Right lobe of liver (tissue), 6 donors: Measurements from ENCODE around the gene OR2AG1. TPM values are rescaled to one million over a fixed set of nuclear protein-coding genes. Genes with fewer than 3 reads are reported as not detected.

Experiments used
- ATAC-seq, 4 donors: fragments of 200-7000 bp; cut with Tn5 transposase; one replicate each; pipeline ENCODE4 v1.9.1; 2020; ENCODE audit warnings: mild to moderate bottlenecking in 4 of 4, moderate library complexity in 4 of 4
- DNase-seq, 3 donors: peaks; one replicate each; pipeline ENCODE4 v3.0.0-alpha.2; 2020
- H3K27ac ChIP-seq, 3 donors: fragments of 200-600 bp; one replicate each; pipeline ENCODE4 v1.8.0; 2022
- H3K27me3 ChIP-seq, 2 donors: fragments of 200-600 bp; one replicate each; pipeline ENCODE4 v1.8.0; 2022
- H3K36me3 ChIP-seq, 4 donors: fragments of 200-600 bp; sonication (generic) in 1 of 4; one replicate each; pipeline versions ENCODE4 v1.5.1 to v1.8.0; 2017 to 2022; ENCODE audit warnings: control low read depth in 1 of 4
- H3K4me1 ChIP-seq, 4 donors: fragments of 200-600 bp; sonication (generic) in 1 of 4; one replicate each; pipeline versions ENCODE4 v1.5.1 to v1.8.0; 2017 to 2022; ENCODE audit warnings: control low read depth in 1 of 4
- H3K4me3 ChIP-seq, 3 donors: fragments of 200-600 bp; one replicate each; pipeline ENCODE4 v1.8.0; 2022
- H3K9me3 ChIP-seq, 4 donors: fragments of 200-600 bp; sonication (generic) in 1 of 4; one replicate each; pipeline versions ENCODE4 v1.5.1 to v1.8.0; 2017 to 2022; ENCODE audit warnings: control low read depth in 1 of 4
- CTCF ChIP-seq, 4 donors: fragments of 200-600 bp in 3 of 4; fragments of 450-650 bp in 1 of 4; IDR thresholded peaks; one replicate each; pipeline versions ENCODE4 v1.5.1 to v1.8.0; 2016 to 2022; ENCODE audit warnings: antibody characterized with exemption in 4 of 4, mild to moderate bottlenecking in 2 of 4
- POLR2A ChIP-seq: fragments of 450-650 bp; IDR thresholded peaks from one replicate; pipeline ENCODE4 v1.6.1; 2017; ENCODE audit warnings: antibody characterized with exemption, mild to moderate bottlenecking
- WGBS: methylation state at CpG from one replicate; pipeline ENCODE4 v1.1.6; 2018; ENCODE audit warnings: low coverage, low lambda C conversion rate; ENCODE audit not compliant: insufficient coverage; ENCODE audit errors: missing lambda C conversion rate; 5-methylcytosine and 5-hydroxymethylcytosine counted together
- intact Hi-C, 2 donors: fragments of 100-400 bp; cut with DNase I; formaldehyde crosslinking; loops; one replicate each; pipeline versions ENCODE4 v1.11.2 to v1.14.1; 2022
- long read RNA-seq: library from polyadenylated mRNA; unstranded; transcript quantifications from one replicate; pipeline ENCODE4 v2.0.0, GENCODE V29; 2019
- total RNA-seq, 6 experiments: library from RNA; depleted of rRNA in 2 of 6; stranded (reverse); fragments of >200 nt in 2 of 6; fragmentation: NEBNext Ultra II Directional in 3 of 6; extraction: Animal tissue kit (Norgen Biotek cat#: 25700) in 3 of 6; gene quantifications; one replicate each; pipeline versions ENCODE4 v1.1.0 to v1.2.4, GENCODE V29; 2016 to 2023
- donor health status: DM: no; HTN: yes; CAD: no.
- donor health status: DM: no; HTN: no; CAD: no.
- donor health status: DM: no; HTN: no; CAD: no.
- donor health status: DM: no; HTN: yes; CAD: no.
- donor health status: DM: no; HTN: yes; CAD: no.

OR2AG1 gene, protein sequence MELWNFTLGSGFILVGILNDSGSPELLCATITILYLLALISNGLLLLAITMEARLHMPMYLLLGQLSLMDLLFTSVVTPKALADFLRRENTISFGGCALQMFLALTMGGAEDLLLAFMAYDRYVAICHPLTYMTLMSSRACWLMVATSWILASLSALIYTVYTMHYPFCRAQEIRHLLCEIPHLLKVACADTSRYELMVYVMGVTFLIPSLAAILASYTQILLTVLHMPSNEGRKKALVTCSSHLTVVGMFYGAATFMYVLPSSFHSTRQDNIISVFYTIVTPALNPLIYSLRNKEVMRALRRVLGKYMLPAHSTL
- not detected for total RNA-seq
- long read RNA-seq: 0 reads

DNA sequence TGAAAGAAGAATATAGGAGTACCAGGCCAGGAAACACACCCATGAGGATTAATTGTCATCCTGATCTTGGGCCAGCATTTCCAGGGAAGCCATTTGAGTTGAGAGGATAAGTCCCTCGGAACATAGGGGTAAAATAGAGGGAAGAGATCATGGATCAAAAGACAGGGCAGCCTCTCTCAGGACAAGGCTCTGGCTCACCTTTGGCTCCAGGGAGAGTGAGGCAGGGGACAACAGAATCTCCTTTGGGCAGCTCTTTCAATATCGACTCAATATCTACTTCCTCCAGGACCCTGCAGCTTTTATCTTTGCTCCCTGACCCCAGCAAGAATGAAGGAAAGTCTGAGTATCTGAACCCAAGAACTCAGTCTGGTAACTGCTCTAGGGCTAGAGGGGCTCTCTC lies at the start of gene OR2AG1:
Gene OR2AG1 (plus strand): TSS at position 301 of the 400 bp plus-strand sequence. CDS start 2,018 bp downstream, outside the sequence.
- intact Hi-C loops: no loop called here
- no peak for ATAC-seq

GRCh38 chr11:6733326-6734275 lies 49.2 kb upstream of the OR2AG1 start:
- Histone ChIP-seq H3K4me3 (no peak overlapping the region), H3K27ac (no peak overlapping the region), H3K4me1 (no peaks in the 10 kb centered on the region), H3K36me3 (no peaks in the 10 kb centered on the region), H3K9me3 (no peaks in the 10 kb centered on the region), H3K27me3 (no peaks in the 10 kb centered on the region)
- no peak for DNase-seq
- intact Hi-C loops: no loop called here
- 54% methylated on average over 3 of the region's 3 CpGs for WGBS
- TF ChIP-seq POLR2A: no peak
- TF ChIP-seq CTCF (IDR thresholded peaks at IDR 0.05): no peak
- no peak for ATAC-seq

More for the DNA sequence above, at the start of gene OR2AG1:
- TF ChIP-seq CTCF (IDR thresholded peaks at IDR 0.05): no peak
- no peaks in the 10 kb centered on the region for H3K9me3 ChIP-seq
- no peak for DNase-seq
- no peaks in the 10 kb centered on the region for H3K27me3 ChIP-seq
- 32% methylated on average over 2 of the region's 2 CpGs for WGBS
- H3K36me3 ChIP-seq: no peaks in the 10 kb centered on the region
- no peak within 1 kb of the TSS for H3K27ac ChIP-seq
- no peaks in the 10 kb centered on the region for H3K4me1 ChIP-seq
- no peak within 1 kb of the TSS for H3K4me3 ChIP-seq

DNA sequence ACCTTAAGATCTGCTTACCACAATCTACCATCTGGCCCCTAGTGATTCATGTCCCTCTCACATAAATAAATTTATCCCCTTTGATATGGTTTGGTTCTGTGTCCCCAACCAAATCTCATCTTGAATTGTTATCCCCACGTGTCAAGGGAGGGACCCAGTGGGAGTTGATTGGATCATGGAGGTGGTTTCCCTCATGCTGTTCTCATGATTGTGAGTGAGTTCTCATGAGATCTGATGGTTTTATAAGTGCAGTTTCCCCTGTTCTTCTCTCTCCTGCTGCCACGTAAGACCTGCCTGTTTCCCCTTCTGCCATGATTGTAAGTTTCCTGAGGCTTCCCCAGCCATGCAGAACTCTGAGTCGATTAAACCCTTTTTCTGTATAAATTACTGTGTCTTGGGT lies 48.2 kb upstream of the OR2AG1 start:
- Histone ChIP-seq H3K27ac (no peak overlapping the region), H3K4me1 (no peaks in the 10 kb centered on the region), H3K36me3 (no peaks in the 10 kb centered on the region), H3K9me3 (no peaks in the 10 kb centered on the region), H3K4me3 (no peak overlapping the region), H3K27me3 (no peaks in the 10 kb centered on the region)
- no peak for DNase-seq
- intact Hi-C loops: no loop called here
- ATAC-seq: no peak
- 80% methylated on average over 3 of the region's 3 CpGs for WGBS
- TF ChIP-seq POLR2A: no peak
- TF ChIP-seq CTCF (IDR thresholded peaks at IDR 0.05): no peak

- no peaks in the 10 kb centered on the region for H3K36me3 ChIP-seq
- ATAC-seq (no peak), DNase-seq (no peak)
- no peaks in the 10 kb centered on the region for H3K27me3 ChIP-seq
- 37% methylated on average over 3 of the region's 3 CpGs for WGBS
- H3K4me3 ChIP-seq: no peak overlapping the region
- intact Hi-C loops: no loop called here
- no peaks in the 10 kb centered on the region for H3K4me1 ChIP-seq
- H3K9me3 ChIP-seq: no peaks in the 10 kb centered on the region
- H3K27ac ChIP-seq: no peak overlapping the region
- TF ChIP-seq POLR2A: no peak
- no peak for TF ChIP-seq CTCF (IDR thresholded peaks at IDR 0.05)
Measured at GRCh38 chr11:6735306-6735705, 47.5 kb upstream of the OR2AG1 start.
